H1 (cell line): Measurements from ENCODE around the gene FBXO7. TPM values are rescaled to one million over a fixed set of nuclear protein-coding genes. Genes with fewer than 3 reads are reported as not detected.

ENCODE experiments used
- EP300 ChIP-seq, 2 experiments: IDR thresholded peaks; 1 replicate in 1 of 2; 2 replicates in 1 of 2; pipeline ENCODE4 v1.6.1; 2011 to 2012; ENCODE audit warnings: low read depth in 2 of 2, low read length in 2 of 2, mild to moderate bottlenecking in 2 of 2, borderline replicate concordance in 1 of 2, inconsistent platforms in 1 of 2, moderate library complexity in 1 of 2
- ZNF274 ChIP-seq: IDR thresholded peaks from 2 replicates; pipeline ENCODE4 v1.7.0; 2012; ENCODE audit warnings: low read length, borderline replicate concordance; ENCODE audit errors: extremely low read depth
- polyA plus RNA-seq, 7 experiments: library from polyadenylated mRNA; depleted of rRNA in 3 of 7; stranded (reverse) in 5 of 7; unstranded in 2 of 7; fragments of >200 nt in 5 of 7; fragments of 200-250 nt in 2 of 7; gene quantifications; 1 replicate in 5 of 7; 2 replicates in 1 of 7; 4 replicates in 1 of 7; pipeline versions ENCODE4 v1.2.1 to v1.2.3, GENCODE V29; 2011 to 2013; ENCODE audit warnings: missing spikeins in 2 of 7, mixed read lengths in 2 of 7
- total RNA-seq: library from RNA; stranded (reverse); fragmentation: NEBNext Ultra II Directional; extraction: Animal tissue kit (Norgen Biotek cat#: 25700); gene quantifications from 2 replicates; pipeline ENCODE4 v1.2.1, GENCODE V29; 2021

The FBXO7 gene
- total and polyA plus RNA-seq, 2 of the 8 experiments (the other 6 are each of a cell fraction or from before 2014, with no cell fraction given), result 62.7 to 76.1 TPM

DNA sequence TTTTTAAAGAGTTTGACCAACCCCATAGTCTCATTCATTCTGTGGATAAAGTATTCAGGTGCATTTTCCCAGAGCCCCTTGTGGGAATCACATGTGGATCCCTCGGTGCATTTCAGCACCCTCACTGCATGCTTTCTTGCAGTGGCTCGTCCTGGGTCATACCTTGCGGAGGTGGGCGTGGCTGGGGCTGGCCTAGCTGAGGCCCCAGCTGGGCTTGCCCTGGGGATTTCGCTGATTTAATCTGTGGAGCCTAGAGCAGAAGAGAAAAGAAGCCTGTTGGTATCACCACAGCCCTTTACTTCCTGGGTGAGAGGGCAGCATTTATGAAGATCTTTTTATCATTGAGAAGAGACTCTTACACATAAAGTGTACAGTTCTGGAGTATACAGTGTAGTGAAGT lies 53.1 kb downstream of the FBXO7 start (continued):
- no peak for TF ChIP-seq ZNF274
- TF ChIP-seq EP300 (IDR thresholded peaks at IDR 0.05; ENCODE audit: borderline replicate concordance in 1 of 2, low read depth in 2 of 2, low read length in 2 of 2), result no peak
- TF ChIP-seq, all 59 proteins: peak for 0
